GM19351 (cell line): ENCODE data around the gene MRPL49.

Experiments
- ATAC-seq: cut with Tn5 transposase; IDR thresholded peaks from one replicate; pipeline ENCODE4 v1.9.1; 2021; ENCODE audit warnings: mild to moderate bottlenecking, moderate library complexity; ENCODE audit not compliant: unreplicated experiment

Gene MRPL49

DNA sequence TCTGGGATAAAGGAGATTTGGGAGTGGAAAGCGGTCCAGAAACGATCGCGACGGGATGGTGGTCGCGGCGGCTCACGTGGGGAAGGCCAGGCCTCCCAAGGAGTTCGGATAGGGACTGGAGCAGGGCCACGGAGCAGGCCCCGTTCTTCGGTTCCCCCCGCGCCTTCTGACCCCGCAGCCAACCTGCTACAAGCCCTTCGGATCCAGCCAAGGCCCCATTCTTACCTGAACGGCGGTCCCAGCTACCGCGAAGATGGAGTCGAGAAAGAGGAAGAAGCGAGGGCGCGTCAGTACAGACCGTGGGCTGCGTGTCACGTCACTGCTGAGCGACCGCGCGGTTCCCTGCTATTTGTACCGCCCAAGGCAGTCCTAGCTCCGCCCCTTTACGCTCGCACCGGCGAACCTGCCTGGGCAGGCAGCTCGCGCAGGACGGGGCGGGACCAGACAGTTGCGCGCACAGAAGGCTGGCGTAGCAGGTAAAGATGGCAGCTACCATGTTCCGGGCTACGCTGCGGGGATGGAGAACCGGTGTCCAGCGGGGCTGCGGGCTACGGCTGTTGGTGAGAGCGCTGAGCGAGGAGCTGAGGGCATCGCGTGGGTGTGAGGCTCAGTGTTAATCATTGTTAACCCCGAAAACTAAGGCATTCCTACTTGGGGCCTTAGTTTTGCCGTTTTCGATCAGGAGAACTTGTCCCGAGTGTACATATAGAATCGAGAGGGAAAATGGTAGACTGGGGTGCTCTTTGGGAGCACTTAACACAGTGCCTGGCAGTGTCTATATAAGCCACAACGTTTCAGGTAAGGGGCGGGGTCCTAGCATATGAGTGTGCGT lies at the start of gene MRPL49, which contains the start of gene FAU:
Gene MRPL49 (plus strand): TSS at position 457 of the 832 bp plus-strand sequence. CDS start 26 bp downstream, at position 483.
Gene FAU (minus strand): TSS at position 270 of the 832 bp plus-strand sequence. CDS start 321 bp downstream, outside the sequence.
- peak; percentile 69 for ATAC-seq

DNA sequence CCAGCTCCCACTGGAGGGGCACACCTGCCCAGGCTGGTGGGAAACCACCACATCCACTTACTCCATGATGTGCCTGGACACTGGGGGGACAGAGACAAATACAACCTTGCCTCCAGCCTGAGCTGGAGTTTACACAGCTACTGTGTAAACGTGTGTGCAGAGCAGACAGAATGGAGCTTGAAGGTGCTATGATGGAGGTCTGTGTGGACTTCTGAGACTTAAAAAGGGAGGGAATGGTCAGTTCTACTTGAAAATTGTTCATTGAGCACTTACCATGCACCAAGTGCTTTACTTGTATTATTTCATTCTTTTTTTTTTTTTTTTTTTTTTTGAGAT lies 49.5 kb upstream of the MRPL49 start:
- ATAC-seq = no peak

DNA sequence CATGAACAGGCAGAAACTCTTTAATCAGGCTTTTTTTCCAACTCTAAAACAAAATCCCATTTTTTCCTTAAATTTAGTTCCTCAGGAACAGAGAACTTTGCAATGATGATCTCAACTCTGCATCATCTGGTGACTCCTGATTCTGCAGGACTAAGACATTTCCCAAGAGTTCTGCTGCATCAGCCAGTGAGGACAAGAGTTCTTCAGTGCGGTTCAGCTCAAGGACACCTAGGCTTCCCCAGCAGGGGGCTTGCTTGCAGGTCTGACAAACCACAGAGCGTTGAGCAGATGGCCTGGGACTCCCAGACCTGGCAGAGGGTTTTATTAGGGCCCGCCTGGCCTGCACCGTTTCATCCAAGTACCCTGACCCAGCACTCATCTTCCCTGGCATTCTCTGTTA lies 44.7 kb upstream of the MRPL49 start:
- ATAC-seq = no peak

DNA sequence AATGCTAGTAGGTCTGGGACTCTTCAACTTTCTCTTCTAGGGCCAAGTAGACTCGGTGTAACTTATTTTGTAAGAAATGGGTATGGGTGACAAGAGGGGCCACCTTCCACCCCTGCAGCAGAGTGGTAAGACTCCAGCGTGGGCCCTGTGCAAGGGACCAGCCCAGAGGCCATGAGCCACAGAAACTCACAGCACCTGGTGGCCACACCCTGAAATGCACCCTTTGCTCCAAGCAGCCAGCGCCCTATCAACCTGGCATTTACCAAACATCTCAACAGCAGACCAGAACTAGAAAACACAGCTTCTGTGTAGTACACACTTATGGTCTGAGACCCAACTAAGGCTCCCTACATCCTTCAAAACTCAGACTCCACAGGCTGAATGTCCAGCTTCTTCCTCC lies 44.0 kb upstream of the MRPL49 start:
- ATAC-seq = no peak

DNA sequence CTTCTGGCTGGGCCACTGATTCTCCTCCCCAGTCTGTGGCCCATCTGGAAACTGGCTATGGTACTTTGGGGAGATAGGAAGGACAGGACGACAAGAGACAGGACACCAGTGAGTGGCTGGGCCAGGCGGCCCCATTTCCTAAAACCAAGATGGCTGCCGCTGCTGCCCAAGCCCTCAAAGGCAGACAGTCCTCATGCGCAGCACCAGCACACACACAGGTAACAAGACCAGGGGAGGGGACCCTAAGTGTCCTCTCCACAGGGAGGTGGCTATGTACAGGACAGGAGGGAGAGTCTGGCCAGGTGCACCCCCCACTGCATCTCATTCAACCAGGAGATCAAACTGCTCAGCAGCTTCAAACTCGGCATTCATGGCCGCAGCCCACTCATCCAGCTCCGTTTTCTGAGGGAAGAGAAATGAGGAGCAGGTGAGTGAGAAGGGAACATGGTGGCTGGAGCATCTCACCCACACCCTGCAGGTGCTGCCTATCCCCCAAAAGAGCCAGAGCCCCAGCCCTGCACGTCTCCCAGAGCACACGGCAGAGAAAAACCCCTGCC lies 43.3 kb upstream of the MRPL49 start:
- no peak for ATAC-seq

DNA sequence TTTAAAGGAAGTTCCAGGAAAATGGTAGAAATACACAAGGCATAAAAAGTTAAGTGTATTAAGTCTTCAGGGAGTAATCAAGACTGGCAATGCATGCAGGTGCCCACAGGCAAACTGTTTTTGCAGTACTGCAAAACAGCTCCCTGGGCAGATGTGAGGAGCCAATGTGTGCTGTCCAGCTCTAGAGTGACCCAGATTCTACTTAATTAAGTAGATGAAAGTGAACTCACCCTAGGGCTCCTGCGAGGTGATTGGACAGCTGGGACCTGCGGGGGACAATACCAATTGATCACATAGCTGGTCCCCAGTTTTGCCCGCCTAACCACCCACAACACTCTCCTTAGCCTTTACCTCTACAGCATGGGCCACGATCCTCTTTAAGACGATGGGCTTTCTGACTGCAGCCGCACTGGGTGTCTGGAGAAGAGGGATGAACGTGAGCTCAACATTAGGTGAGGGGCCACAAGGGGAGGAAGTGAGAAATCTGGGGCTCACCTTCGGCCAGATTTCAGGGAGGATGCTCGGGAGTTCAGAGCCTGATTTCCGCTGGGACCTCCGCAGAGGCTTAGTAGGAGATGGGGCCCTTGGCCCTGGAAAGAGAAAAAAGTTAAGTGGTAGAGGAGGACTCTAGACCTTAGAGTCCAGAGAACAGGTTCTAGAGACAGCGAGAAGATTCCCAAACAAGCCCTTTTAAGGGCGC lies 38.8 kb upstream of the MRPL49 start:
- peak; percentile 16 for ATAC-seq

DNA sequence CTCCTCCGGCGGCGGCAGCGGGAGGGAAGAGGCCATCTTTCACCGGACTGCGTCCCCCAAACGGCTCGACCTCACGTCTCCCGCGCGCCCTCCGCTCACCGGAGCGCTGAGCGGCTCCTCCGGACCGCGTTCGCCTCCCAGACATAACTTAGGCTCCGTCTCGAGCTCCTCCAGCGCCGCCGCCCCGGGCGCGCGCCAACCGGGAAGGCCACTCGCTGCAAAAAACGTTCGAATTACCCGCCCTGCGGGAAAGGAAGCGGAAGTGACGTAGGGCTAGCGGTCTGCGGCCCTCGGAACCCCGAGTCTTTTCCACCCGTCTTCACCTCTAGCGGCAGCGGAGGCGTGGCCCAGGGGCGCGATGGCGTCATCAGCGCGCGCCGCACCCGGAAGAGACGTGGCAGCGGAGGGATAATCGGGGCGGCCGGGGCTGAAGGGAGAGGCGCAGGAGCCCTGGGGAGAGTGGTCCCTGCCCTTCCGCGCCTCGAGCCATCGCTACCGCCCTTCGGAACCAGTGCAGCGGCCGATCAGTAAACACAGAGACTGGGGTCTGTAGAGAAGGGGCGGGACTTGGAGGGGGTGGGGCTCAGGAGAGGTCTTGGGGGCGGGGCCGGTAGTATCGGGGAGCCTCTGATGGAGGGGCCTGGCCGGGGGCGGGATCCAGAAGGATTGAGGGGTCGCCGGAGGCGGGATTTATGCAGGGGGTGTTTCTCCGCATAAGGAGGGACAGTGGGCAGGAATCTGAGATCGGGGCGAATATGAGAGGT lies 38.1 kb upstream of the MRPL49 start, which contains the start of the genes CDCA5 and ZFPL1:
Gene CDCA5 (minus strand): TSS at position 207 of the 764 bp plus-strand sequence. CDS start 62 bp downstream, at position 145.
Gene ZFPL1 (plus strand): TSS at position 389 of the 764 bp plus-strand sequence. CDS start 477 bp downstream, outside the sequence.
- ATAC-seq = peak; percentile 80

DNA sequence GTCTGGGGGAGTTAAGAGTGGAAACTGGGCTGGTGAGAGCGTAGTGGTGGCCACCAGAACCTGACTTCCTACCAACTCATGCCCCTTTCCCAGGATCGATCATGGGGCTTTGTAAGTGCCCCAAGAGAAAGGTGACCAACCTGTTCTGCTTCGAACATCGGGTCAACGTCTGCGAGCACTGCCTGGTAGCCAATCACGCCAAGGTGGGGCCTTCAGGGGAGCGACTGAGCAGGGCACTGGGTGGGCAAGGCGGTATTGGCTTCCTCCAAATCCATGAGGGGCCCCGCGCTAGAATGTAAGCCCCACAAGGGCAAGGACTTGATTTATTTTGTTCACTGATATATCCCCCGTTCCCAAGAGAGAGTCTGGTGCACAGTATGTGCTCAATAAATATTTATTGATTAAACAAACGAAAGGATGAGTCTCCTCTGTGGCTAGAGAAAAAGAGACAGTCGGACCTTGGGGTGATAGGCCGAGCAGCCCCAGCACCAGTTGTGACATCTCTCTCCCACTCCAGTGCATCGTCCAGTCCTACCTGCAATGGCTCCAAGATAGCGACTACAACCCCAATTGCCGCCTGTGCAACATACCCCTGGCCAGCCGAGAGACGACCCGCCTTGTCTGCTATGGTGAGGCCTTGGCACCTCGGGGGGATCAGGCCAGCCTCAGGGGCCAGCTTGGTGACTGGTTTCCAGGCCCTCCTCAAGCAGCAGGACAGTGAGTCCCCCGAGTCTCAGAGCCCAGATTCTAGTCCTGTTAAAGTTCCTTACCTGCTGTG lies 37.3 kb upstream of the MRPL49 start:
- no peak for ATAC-seq

DNA sequence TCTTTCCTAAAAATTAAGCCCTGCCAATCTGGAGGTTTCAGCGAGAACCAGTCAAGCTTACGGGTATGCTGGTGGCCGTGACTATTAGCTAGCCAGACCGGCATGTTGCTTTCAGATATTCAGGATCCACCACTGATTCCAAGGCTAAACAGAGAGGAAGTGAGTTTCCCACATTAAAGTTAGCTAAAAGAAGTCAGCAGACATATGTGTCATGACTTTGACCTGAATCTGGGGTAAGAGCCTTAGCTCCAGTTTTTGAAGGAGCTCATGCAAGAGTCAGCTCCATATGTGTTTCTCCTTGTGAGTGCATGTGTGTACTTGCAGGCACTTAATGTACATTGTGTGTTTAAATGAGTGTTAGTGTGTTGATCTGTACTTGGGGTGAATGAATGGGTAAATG lies 36.7 kb upstream of the MRPL49 start:
- no peak for ATAC-seq

DNA sequence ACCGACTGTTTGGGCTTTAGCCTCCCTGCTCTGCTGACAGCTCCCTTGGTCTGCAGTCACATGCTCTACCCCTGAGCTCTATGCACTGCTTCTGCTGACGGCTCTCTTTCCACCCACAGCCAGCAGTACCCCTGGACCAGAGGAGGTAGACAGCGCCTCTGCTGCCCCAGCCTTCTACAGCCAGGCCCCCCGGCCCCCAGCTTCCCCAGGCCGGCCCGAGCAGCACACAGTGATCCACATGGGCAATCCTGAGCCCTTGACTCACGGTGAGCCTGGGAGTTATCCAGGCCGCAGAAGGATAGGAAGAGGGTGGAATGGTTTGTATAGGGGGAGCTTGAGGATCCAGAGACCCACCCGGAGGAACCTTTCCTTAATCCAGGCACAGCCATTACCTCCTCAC lies 35.3 kb upstream of the MRPL49 start:
- ATAC-seq = no peak

DNA sequence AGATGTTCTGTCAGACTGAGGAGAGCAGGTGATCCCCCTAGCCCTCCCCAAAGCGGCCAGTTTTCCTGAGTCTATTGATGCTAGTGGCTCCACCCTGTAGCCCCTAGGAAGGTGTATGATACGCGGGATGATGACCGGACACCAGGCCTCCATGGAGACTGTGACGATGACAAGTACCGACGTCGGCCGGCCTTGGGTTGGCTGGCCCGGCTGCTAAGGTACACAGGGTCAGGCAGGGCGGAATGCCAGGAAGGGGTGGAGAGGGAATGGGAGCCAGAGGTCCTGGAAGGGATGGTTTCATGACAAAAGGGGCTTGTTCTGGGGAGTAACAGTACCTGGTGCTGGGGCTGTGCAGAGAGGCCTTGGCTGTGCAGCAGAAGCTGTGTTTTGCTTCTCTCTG lies 34.9 kb upstream of the MRPL49 start:
- no peak for ATAC-seq

DNA sequence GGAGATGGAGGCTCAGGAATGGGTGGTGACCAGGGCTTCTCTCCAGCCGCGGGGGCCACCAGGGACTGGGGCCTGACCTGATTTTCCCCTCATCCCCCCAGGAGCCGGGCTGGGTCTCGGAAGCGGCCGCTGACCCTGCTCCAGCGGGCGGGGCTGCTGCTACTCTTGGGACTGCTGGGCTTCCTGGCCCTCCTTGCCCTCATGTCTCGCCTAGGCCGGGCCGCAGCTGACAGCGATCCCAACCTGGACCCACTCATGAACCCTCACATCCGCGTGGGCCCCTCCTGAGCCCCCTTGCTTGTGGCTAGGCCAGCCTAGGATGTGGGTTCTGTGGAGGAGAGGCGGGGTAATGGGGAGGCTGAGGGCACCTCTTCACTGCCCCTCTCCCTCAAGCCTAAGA lies 34.3 kb upstream of the MRPL49 start:
- ATAC-seq = no peak

DNA sequence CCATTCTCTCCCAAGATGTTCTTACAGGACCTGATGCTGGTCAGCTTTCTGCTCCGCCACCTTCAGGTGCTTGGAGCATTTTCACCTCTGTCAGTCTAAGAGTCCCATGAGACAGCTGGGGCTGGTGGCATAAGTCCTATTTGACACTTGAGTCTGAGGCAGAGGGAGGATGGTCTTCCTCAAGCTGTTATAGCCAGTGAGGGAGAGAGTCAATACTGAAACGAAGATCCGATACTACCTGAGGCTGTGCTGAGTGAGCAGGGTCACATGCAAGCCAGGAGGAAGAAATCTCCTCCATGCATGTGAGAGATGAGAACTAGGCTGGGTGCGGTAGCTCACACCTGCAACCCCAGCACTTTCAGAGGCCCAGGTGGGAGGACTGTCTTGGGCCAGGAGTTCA lies 32.5 kb upstream of the MRPL49 start:
- no peak for ATAC-seq

DNA sequence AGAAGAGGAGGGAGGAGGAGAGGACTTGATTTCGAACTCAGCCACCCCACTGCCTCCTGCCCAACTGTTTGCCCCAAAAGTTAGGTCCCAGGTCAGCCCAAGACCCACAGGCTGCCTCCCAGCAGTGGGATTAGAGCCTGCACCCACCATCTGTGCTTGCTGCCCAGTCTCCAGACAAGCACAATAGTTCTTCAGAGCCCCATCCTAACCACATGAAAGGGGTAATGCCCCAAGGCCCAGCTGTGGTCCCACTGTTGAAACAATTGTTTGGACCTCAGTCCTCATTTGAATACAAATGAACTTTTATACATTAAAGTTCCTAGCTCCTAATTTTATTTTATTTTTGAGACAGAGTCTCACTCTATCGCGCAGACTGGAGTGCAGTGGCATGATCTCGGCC lies 31.5 kb upstream of the MRPL49 start:
- ATAC-seq = no peak

DNA sequence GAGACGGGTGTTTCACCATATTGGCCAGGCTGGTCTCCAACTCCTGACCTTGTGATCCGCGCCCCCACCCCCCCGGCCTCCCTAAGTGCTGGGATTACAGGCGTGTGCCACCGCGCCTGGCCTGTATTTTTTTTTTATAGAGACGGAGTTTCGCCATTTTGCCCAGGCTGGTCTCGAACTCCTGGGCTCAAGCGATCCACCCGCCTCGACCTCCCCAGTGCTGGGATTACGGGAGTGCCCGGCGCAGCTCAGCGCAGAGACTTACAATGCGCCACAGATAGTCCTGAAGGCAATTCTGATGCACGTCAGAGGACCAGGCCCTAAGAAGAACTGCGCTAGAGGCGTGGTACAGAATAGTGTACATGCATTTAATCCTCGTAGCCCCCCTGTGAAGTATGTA lies 26.7 kb upstream of the MRPL49 start:
- ATAC-seq = no peak

DNA sequence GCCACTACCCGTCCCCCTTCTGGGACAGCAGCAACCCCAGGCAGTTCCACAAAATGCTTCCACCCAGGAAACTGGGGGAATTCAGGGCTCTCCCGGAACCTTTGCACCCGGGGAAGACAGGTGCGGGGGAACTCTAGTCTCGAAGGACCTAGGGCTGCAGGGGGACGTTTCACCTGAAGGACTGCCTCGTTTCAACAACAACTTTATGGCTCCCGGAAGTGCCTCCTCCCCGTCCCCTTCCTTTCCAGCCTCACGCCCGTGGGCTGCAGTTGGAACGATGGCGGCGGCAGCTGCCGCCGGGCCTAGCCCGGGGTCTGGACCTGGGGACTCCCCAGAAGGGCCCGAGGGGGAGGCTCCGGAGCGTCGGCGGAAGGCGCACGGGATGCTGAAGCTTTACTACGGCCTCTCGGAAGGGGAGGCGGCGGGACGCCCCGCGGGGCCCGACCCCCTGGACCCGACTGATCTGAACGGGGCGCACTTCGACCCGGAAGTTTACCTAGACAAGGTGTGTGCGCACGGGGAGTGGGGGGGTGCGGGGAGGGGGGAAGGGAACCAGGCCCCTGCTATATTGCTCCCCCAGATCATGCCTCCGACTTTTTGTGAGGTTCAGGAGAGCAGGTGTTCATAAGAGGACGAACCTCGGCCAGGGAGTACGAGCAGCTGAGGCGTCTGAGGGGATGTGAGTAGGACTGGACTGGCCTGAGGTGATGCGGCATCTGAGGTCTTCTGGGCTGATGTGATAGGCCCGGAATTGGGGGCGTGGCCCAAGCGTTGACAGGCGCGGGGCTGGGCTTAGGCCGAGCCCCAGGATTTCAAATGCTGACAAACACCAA lies 25.9 kb upstream of the MRPL49 start, which contains the start of gene VPS51:
Gene VPS51 (plus strand): TSS at position 241 of the 833 bp plus-strand sequence. CDS start 37 bp downstream, at position 278.
- peak; percentile 92 for ATAC-seq

DNA sequence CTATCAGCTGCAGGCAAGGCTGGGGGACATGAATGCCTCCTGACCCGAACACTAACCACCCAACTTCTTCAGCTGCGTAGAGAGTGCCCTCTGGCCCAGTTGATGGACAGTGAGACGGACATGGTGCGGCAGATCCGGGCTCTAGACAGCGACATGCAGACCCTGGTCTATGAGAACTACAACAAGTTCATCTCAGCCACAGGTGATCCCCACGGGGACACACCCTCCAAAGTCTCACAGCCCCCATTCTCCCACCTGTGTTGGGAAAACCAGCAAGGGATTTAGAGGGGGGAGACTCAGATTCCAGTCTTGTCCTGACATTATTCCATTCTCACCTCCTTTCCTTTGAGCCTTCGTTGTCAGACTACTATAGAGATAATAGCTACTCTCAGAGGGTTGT lies 25.2 kb upstream of the MRPL49 start:
- ATAC-seq = no peak

DNA sequence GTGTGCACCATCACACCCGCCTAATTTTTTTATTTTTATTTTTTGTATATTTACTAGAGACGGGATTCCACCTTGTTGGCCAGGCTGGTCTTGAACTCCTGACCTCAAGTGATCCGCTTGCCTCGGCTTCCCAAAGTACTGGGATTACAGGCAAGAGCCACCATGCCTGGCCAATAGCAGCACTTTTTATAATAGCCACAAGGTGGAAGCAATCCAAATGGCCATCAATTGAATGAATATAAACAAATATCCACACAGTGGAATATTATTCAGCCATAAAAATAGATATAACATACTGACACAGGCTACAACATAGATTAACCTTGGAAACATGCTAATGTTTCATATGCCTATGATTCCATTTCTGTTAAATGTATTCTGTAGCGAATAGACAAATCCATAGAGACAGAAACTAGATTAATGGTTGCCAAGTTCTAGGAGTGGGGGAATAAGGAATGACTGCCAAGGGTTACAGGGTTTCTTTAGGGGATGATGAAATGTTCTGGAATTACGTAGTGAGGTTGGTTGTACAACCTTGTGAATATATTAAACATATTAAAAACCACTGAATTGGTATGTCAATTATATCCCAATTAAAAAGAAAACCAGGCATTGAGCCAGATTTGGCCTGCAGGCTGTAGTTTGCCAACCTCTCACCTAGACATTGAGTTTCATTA lies 21.3 kb upstream of the MRPL49 start:
- ATAC-seq = no peak
